Activated CD4-positive, alpha-beta T cell treated with anti-CD3 and anti-CD28 coated beads for 36 hours (primary cell): ENCODE data around the gene ANKRD13C. TPM values are rescaled to one million over a fixed set of nuclear protein-coding genes. Genes with fewer than 3 reads are reported as not detected.

Experiments used
- ATAC-seq: fragments of 200-7000 bp; cut with Tn5 transposase; one replicate; pipeline ENCODE4 v1.10.0; 2021; ENCODE audit warnings: mild to moderate bottlenecking, moderate library complexity
- CTCF ChIA-PET: fragments of 350-600 bp; sonication (Branson Sonifier 250); formaldehyde crosslinking; loops from one replicate; lab custom pipeline; 2021; ENCODE audit warnings: antibody characterized with exemption; lab: Charles Lee
- POLR2A ChIA-PET: fragments of 350-600 bp; sonication (Branson Sonifier 250); formaldehyde crosslinking; loops from one replicate; lab custom pipeline; 2021; ENCODE audit warnings: antibody characterized with exemption, inconsistent platforms; lab: Charles Lee
- DNase-seq: peaks from one replicate; pipeline ENCODE4 v3.0.0-alpha.2; 2020
- H3K27ac Mint-ChIP-seq: one replicate; pipeline ENCODE4 v1.8.0; 2021; ENCODE audit warnings: mixed read lengths
- H3K27me3 Mint-ChIP-seq: one replicate; pipeline ENCODE4 v1.8.0; 2021; ENCODE audit warnings: mixed read lengths
- H3K36me3 Mint-ChIP-seq: one replicate; pipeline ENCODE4 v1.8.0; 2021; ENCODE audit warnings: low read depth, mixed read lengths
- H3K4me1 Mint-ChIP-seq: one replicate; pipeline ENCODE4 v1.8.0; 2021; ENCODE audit warnings: mixed read lengths
- H3K4me3 Mint-ChIP-seq: one replicate; pipeline ENCODE4 v1.8.0; 2021; ENCODE audit warnings: mild to moderate bottlenecking, moderate library complexity, mixed read lengths
- H3K9me3 Mint-ChIP-seq: one replicate; pipeline ENCODE4 v1.8.0; 2021; ENCODE audit warnings: low read depth, mixed read lengths
- intact Hi-C, 2 experiments: fragments of 100-400 bp; cut with DNase I in 1 of 2; cut with micrococcal nuclease in 1 of 2; formaldehyde crosslinking; loops; one replicate each; pipeline versions ENCODE4 v1.14.2 to v1.15.1; 2022 to 2024; cut with DNase I, micrococcal nuclease
- total RNA-seq, 2 experiments: library from RNA; stranded (reverse); gene quantifications; one replicate each; pipeline ENCODE4 v1.2.3, GENCODE V29; 2021

Gene ANKRD13C
- total RNA-seq, 2 experiments from 2014 or later: 13.9 TPM

DNA sequence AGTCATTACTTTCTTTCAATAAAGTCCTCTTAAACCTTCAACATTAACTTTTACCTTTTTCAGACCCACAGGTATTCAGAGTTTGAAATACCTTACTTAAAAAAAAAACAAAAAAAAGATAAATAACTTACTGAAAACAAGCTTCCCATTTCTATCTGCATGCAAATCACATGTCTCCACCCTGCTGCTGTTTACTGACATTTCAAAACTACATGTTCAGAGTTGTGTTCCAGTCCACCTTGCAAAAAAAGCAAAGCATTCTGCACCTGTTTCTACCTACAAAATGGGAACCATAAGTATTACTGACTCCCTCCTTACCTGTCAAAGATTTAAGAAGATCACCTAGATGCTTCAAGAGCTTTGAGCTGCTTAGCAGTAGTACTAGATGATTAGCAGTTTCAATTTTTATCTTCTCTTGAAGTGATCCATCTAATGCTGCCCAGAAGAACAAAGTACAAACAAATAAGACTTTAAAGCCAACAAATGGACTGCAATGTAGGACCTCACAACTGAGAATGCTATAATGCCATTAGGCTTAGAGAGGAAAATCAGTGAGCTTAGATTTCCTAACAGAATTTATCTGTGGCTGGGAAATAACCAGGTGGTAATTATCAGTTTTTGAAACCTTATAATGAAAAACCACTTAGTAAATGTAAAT is 61.2 kb downstream of the ANKRD13C start:
- H3K9me3 Mint-ChIP-seq: no peaks in the 10 kb centered on the region
- H3K27me3 Mint-ChIP-seq: no peaks in the 10 kb centered on the region
- no peak for ATAC-seq
- DNase-seq: no peak
- peaks cover 26% of the 10 kb centered on the region for H3K36me3 Mint-ChIP-seq
- H3K4me3 Mint-ChIP-seq: no peak overlapping the region
- ChIA-PET CTCF (no interaction called here), POLR2A (no interaction called here)
- H3K4me1 Mint-ChIP-seq: no peaks in the 10 kb centered on the region
- intact Hi-C loops: no loop called here
- H3K27ac Mint-ChIP-seq: no peak overlapping the region

- no peak overlapping the region for H3K27ac Mint-ChIP-seq
- no peak overlapping the region for H3K4me3 Mint-ChIP-seq
Measured at GRCh38 chr1:70290218-70290617, 64.3 kb downstream of the ANKRD13C start.

DNA sequence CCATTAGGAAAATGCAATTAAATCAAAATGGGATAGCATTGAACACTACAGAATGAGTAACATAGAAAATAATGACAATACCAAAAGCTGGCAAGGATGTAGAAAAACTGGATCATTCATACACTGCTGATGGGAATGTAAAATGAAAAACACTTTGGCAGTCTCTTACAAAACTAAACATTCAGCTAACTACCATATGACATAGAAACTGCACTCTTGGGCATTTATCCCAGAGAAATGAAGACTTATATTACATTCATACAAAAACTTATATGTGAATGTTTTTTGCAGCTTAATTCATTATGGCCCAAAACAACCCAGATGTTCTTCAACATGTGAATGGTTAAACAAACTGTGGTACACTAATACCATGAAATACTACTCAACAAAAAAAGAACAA is 66.4 kb downstream of the ANKRD13C start:
- Mint-ChIP-seq H3K4me1 (no peaks in the 10 kb centered on the region), H3K36me3 (peaks cover 27% of the 10 kb centered on the region), H3K27ac (no peak overlapping the region), H3K9me3 (no peaks in the 10 kb centered on the region), H3K27me3 (no peaks in the 10 kb centered on the region), H3K4me3 (no peak overlapping the region)
- ChIA-PET CTCF (interaction anchor here (0.7 to 1.6 kb wide), 3 partner anchors 8 to 18 kb away, joined by 3 to 4 read pairs (median 3); no protein-coding TSS in a partner anchor), POLR2A (no interaction called here)
- ATAC-seq: no peak
- intact Hi-C loops: no loop called here
- DNase-seq: no peak

More at GRCh38 chr1:70290218-70290617, 64.3 kb downstream of the ANKRD13C start:
- Mint-ChIP-seq H3K9me3 (no peaks in the 10 kb centered on the region), H3K36me3 (peaks cover 27% of the 10 kb centered on the region), H3K27me3 (no peaks in the 10 kb centered on the region), H3K4me1 (no peaks in the 10 kb centered on the region)
- POLR2A ChIA-PET: no interaction called here
- no peak for DNase-seq
- intact Hi-C loops: no loop called here
- CTCF ChIA-PET: no interaction called here
- ATAC-seq: peak; percentile 63

DNA sequence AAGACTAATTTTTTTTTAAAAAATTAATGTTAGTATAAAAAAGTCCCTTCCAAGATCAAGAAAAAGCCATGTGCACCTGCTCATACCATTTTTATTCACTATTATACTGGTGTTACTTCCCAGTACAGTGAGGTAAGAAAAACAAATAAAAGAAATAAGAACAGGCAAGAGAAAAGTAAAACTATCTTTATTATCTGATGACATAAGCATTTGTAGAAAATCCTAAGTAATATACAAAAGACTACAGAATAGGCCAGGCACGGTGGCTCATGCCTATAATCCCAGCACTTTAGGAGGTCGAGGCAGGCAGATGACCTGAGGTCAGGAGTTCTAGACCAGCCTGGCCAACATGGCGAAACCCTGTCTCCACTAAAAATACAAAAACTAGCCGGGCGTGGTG is 68.1 kb downstream of the ANKRD13C start:
- DNase-seq (no peak), ATAC-seq (no peak)
- Mint-ChIP-seq H3K4me1 (no peaks in the 10 kb centered on the region), H3K9me3 (no peaks in the 10 kb centered on the region), H3K4me3 (no peak overlapping the region), H3K27ac (no peak overlapping the region), H3K27me3 (no peaks in the 10 kb centered on the region), H3K36me3 (peaks cover 26% of the 10 kb centered on the region)
- intact Hi-C loops: no loop called here
- ChIA-PET CTCF (interaction anchor here (0.7 to 1.0 kb wide), 2 partner anchors 14 to 60 kb away, joined by 3 to 4 read pairs; no protein-coding TSS in a partner anchor), POLR2A (no interaction called here)

- ATAC-seq: no peak
- intact Hi-C loops: no loop called here
- Mint-ChIP-seq H3K4me1 (peaks cover 3% of the 10 kb centered on the region), H3K9me3 (no peaks in the 10 kb centered on the region), H3K36me3 (peaks cover 23% of the 10 kb centered on the region), H3K27ac (no peak overlapping the region), H3K27me3 (no peaks in the 10 kb centered on the region), H3K4me3 (no peak overlapping the region)
- ChIA-PET POLR2A (no interaction called here), CTCF (interaction anchor here (1.2 kb wide), 1 partner anchor 23 kb away, joined by 4 read pairs; no protein-coding TSS in a partner anchor)
- no peak for DNase-seq
Measured at GRCh38 chr1:70284366-70284765, 70.2 kb downstream of the ANKRD13C start.

DNA sequence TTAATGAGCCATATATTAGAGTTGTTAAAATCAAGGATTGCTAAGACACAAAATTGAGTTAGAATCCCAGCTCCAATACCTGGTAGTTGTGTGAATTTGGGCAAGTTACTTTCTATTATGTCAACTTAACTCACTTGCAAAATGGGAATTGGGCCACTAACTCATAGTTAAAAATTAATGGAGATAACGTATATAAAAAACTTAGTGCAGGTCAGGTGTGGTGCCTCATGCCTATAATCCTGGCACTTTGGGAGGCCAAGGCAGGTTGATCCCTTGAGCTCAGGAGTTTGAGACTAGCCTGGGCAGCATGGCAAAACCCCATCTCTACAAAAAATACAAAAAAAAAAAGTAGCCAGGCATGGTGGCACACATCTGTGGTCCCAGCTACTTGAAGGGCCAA is 75.8 kb downstream of the ANKRD13C start:
- CTCF ChIA-PET: interaction anchor here (0.6 kb wide), 1 partner anchor 422 kb away, joined by 4 read pairs; no protein-coding TSS in a partner anchor
- H3K27ac Mint-ChIP-seq: no peak overlapping the region
- H3K36me3 Mint-ChIP-seq: peaks cover 22% of the 10 kb centered on the region
- intact Hi-C loops: no loop called here
- POLR2A ChIA-PET: no interaction called here
- H3K9me3 Mint-ChIP-seq: no peaks in the 10 kb centered on the region
- H3K27me3 Mint-ChIP-seq: no peaks in the 10 kb centered on the region
- H3K4me3 Mint-ChIP-seq: no peak overlapping the region
- peaks cover 3% of the 10 kb centered on the region for H3K4me1 Mint-ChIP-seq
- DNase-seq: no peak
- ATAC-seq: no peak

GRCh38 chr1:70277875-70278274 is 76.6 kb downstream of the ANKRD13C start:
- peaks cover 3% of the 10 kb centered on the region for H3K4me1 Mint-ChIP-seq
- ChIA-PET POLR2A (no interaction called here), CTCF (no interaction called here)
- no peak overlapping the region for H3K27ac Mint-ChIP-seq
- ATAC-seq: no peak
- no peak overlapping the region for H3K4me3 Mint-ChIP-seq
- no peak for DNase-seq
- H3K27me3 Mint-ChIP-seq: no peaks in the 10 kb centered on the region
- intact Hi-C loops: no loop called here
- no peaks in the 10 kb centered on the region for H3K9me3 Mint-ChIP-seq
- H3K36me3 Mint-ChIP-seq: peaks cover 29% of the 10 kb centered on the region

DNA sequence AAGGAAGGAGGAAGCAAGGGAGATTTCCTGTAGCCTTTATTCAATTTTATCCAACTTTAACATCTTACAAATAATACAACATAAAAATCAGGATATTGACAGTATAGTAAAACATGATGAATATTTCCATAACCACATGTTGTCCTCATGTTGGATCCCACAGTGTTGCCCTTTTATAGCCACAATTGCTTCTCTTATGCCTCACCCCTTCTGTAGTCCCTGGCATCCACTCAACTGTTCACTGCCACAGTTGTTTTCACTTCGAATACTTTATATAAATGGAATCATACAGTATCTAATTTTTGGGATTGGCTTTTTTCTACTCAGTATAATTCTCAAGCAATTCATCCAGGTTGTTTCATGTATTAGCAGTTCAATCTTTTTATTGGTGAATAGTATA is 88.6 kb downstream of the ANKRD13C start:
- Mint-ChIP-seq H3K4me3 (no peak overlapping the region), H3K27ac (no peak overlapping the region), H3K27me3 (no peaks in the 10 kb centered on the region), H3K4me1 (no peaks in the 10 kb centered on the region), H3K36me3 (peaks cover 40% of the 10 kb centered on the region), H3K9me3 (peaks cover 4% of the 10 kb centered on the region)
- no peak for DNase-seq
- POLR2A ChIA-PET: no interaction called here
- CTCF ChIA-PET: no interaction called here
- ATAC-seq: no peak
- intact Hi-C loops: no loop called here

DNA sequence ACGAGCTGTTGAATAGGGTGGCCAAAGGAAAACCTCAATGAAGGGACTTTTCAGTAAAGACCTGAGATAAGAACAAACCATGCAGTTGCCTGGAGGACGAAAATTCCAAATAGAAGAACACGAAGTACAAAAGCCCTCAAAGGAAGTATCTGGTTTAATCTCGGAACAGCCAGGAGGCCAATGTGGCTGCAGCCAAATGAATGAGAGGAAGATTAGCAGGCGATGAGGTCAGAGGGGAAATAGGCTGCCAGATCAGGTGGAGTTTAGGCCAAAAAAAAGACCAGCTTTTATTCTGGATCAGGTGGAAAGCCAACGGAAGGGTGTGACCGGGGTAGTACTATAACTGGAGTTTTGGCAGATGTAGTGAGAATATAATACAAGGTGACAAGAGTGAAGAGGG is 89.7 kb downstream of the ANKRD13C start:
- Mint-ChIP-seq H3K4me1 (no peaks in the 10 kb centered on the region), H3K36me3 (peaks cover 40% of the 10 kb centered on the region), H3K27ac (no peak overlapping the region), H3K4me3 (no peak overlapping the region), H3K27me3 (no peaks in the 10 kb centered on the region), H3K9me3 (peaks cover 4% of the 10 kb centered on the region)
- ChIA-PET POLR2A (interaction anchor here (0.7 kb wide), 1 partner anchor 1040 kb away, joined by 6 read pairs; no protein-coding TSS in a partner anchor), CTCF (interaction anchor here (0.8 kb wide), 1 partner anchor 222 kb away, joined by 5 read pairs; no protein-coding TSS in a partner anchor)
- DNase-seq (no peak), ATAC-seq (no peak)
- intact Hi-C loops: no loop called here

DNA sequence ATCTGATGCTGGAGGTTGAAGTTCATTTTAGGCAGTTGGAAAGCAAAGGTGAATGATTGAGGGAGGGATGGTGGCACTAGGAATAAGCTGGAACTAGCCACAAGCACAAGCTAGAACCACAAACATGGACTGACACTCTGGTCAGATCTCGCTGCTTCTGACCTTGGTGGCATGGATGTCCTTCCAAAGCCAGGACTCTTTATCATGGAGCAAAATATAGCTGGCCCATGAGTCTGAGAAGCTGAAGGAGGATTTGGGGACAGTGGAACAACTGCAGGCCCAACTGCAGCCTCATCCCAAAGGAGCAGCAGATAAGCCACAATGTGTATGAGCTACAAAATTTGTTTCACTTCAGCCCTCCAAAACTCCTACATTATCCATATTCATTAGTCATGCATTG is 97.9 kb downstream of the ANKRD13C start:
- Mint-ChIP-seq H3K4me1 (no peaks in the 10 kb centered on the region), H3K9me3 (no peaks in the 10 kb centered on the region), H3K36me3 (peaks cover 7% of the 10 kb centered on the region), H3K27me3 (no peaks in the 10 kb centered on the region), H3K4me3 (no peak overlapping the region), H3K27ac (no peak overlapping the region)
- CTCF ChIA-PET: interaction anchor here (0.5 kb wide), 1 partner anchor 35 kb away, joined by 3 read pairs; the partner anchor contains the start of gene SRSF11
- intact Hi-C loops: loop anchor here in 1 of 2 experiments (10.0 kb wide), 1 partner anchor 258 kb away; no protein-coding TSS in a partner anchor
- ATAC-seq (no peak), DNase-seq (no peak)
- POLR2A ChIA-PET: no interaction called here

DNA sequence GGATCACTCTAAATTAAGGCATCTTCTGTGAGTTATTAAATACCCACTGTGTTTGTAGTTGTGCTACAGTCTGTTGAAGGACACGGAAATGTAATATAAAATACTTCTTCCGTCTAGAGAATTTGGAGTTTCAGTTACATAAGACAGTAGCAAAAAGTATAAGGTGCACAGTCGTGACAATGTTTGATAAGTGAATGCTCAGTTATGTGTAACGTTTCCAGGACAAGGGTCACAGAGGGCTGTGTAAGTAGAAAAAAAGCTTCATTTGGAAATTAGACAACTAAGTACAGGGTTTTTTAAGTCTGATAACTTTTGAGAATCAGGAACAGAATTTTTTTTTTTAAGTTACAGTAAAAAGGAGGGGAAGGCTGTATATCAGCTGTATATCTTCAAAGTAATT is 105.8 kb downstream of the ANKRD13C start:
- Mint-ChIP-seq H3K4me3 (no peak overlapping the region), H3K9me3 (no peaks in the 10 kb centered on the region), H3K27ac (peak overlapping the region; percentile 67), H3K27me3 (no peaks in the 10 kb centered on the region), H3K36me3 (peaks cover 65% of the 10 kb centered on the region), H3K4me1 (peaks cover 22% of the 10 kb centered on the region)
- ChIA-PET POLR2A (no interaction called here), CTCF (no interaction called here)
- DNase-seq (no peak), ATAC-seq (no peak)
- intact Hi-C loops: no loop called here

- no peaks in the 10 kb centered on the region for H3K9me3 Mint-ChIP-seq
- peak; percentile 85 for ATAC-seq
- intact Hi-C loops: no loop called here
Measured at GRCh38 chr1:70247768-70248167, 106.8 kb downstream of the ANKRD13C start.

More at GRCh38 chr1:70247768-70248167, 106.8 kb downstream of the ANKRD13C start:
- Mint-ChIP-seq H3K4me1 (peaks cover 22% of the 10 kb centered on the region), H3K27me3 (no peaks in the 10 kb centered on the region), H3K27ac (peak overlapping the region; percentile 4), H3K4me3 (no peak overlapping the region), H3K36me3 (peaks cover 70% of the 10 kb centered on the region)
- no peak for DNase-seq
- ChIA-PET POLR2A (interaction anchor here (0.6 kb wide), 2 partner anchors 15 to 26 kb away, joined by 7 to 8 read pairs; partner anchors contain the start of gene SRSF11), CTCF (interaction anchor here (0.5 kb wide), 1 partner anchor 27 kb away, joined by 3 read pairs; the partner anchor contains the start of gene SRSF11)
